Measurements from ENCODE around the gene TCF12.
"Not testable (repeated sequence)": the region's sequence is repeated elsewhere in the genome, so short reads cannot be mapped to it uniquely, and the experiment has no call there.

TCF12 gene

GRCh38 chr15:56948000-56948763, 29.7 kb downstream of the TCF12 start:
- no peak for DNase-seq

- DNase-seq: no peak
Observed at GRCh38 chr15:56948764-56949101, 30.3 kb downstream of the TCF12 start.

- no peak for DNase-seq
Observed at GRCh38 chr15:56950979-56951378, 32.5 kb downstream of the TCF12 start.

DNA sequence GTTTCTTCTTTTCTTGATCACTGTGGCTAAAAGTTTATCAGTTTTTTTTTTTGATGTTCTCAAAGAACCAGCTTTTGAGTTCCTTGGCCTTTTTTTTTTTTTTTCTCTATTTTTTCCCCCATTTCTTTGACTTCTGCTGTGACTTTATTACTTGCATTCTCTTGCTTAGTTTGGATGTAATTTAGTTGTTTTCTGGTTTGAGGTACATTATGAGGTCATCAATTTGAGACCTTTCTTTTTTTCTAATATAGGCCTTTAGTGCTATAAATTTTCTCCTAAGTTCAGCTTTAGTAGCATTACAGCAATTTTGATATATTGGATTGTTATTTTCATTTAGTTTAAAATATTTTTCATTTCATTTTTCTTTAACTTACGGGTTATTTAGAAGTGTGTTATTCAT, 35.3 kb downstream of the TCF12 start:
- no peak for DNase-seq

GRCh38 chr15:56955011-56955410, 36.6 kb downstream of the TCF12 start:
- DNase-seq: not testable (repeated sequence)

- no peak for DNase-seq
Observed at GRCh38 chr15:56956538-56956937, 38.1 kb downstream of the TCF12 start.

DNA sequence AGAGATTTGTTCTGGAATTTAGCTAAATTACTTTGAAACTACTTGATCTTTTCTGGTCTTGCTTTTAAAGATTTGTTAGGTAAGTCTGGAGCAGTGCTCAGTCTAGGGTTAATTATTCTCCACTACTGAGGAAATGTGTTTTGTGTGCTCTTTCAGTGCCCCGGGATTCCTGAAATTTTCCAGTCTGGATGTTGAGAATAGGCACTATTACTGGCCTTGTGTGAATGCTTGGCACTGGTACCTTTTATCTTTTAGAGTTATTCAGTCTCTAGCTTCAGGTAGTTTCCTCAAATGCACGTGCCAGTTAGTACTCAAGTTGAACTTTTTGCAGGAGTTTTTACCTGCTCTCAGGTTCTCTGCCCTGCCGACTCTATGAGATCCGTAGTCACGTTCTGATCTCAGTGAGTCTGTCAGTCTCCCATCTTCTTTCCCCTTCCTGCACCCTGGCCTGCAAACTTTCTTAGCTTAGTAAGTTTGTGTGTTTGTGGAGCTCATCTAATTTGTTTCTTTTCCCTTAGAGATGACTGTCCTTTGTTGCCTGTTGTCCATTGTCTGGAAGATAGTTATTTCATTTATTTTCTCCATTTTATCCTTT, 39.5 kb downstream of the TCF12 start:
- no peak for DNase-seq

GRCh38 chr15:56959318-56959648, 40.8 kb downstream of the TCF12 start:
- no peak for DNase-seq

GRCh38 chr15:56960116-56960515, 41.7 kb downstream of the TCF12 start:
- no peak for DNase-seq

- no peak for DNase-seq
Observed at GRCh38 chr15:56963126-56963525, 44.7 kb downstream of the TCF12 start.

- no peak for DNase-seq
Observed at GRCh38 chr15:56963710-56964109, 45.3 kb downstream of the TCF12 start.

GRCh38 chr15:56964182-56964581, 45.7 kb downstream of the TCF12 start:
- peak; percentile 28 for DNase-seq

- no peak for DNase-seq
Observed at GRCh38 chr15:56965231-56966013, 47.0 kb downstream of the TCF12 start.

DNA sequence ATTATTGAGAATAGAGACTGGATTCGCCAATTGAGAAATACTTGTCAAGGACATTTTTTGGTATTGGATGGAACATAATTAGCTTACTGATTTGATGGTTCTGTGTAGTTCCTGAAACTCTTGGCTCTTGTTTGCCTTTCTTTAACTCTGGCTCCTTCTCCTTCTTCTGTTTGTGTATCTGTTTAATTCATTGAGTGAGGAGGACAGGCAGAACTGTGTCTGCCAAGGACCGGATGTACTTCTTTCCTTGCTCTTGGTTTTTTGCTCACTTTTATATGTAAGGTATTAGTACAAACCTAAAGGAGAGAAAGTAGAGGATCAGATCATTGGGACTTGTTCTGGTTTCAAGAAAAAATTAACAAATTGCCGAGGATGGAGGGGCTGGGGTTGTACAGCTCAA, 48.9 kb downstream of the TCF12 start:
- DNase-seq: no peak

GRCh38 chr15:56968256-56968655, 49.8 kb downstream of the TCF12 start:
- DNase-seq: no peak

- no peak for DNase-seq
Observed at GRCh38 chr15:56968821-56969220, 50.4 kb downstream of the TCF12 start.

- no peak for DNase-seq
Observed at GRCh38 chr15:56969265-56969895, 50.9 kb downstream of the TCF12 start.

DNA sequence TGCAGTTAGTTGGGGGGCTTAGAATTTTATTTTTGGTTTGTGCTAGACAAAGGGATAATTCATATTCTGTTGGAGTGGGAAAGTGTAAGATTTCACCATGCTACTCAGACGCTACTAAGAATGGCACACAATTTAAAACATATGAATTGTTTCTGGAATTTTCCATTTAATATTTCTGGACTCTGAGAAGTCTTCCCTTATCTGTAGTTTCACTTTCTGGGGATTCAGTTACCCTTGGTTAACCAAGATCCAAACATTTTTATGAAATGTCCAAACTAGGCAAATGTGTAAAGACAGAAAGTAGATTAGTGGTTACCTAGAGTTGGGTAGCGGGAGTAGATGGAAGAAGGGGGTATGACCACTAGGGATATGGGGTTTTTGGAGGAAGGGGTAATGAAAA, 53.1 kb downstream of the TCF12 start:
- DNase-seq: no peak

- no peak for DNase-seq
Observed at GRCh38 chr15:56972016-56972415, 53.6 kb downstream of the TCF12 start.

GRCh38 chr15:56972426-56972825, 54.0 kb downstream of the TCF12 start:
- DNase-seq: no peak

GRCh38 chr15:56973463-56973862, 55.0 kb downstream of the TCF12 start:
- no peak for DNase-seq

- no peak for DNase-seq
Observed at GRCh38 chr15:56977232-56977631, 58.8 kb downstream of the TCF12 start.

- DNase-seq: peak; percentile 78
Observed at GRCh38 chr15:56978898-56979662, 60.6 kb downstream of the TCF12 start.
